SU-DHL-6 (cell line): Measurements from ENCODE around the gene HIF3A.

Source experiments
- H2AFZ ChIP-seq: fragments of 200-600 bp; sonication (generic); 2 replicates; pipeline ENCODE4 v1.6.1; 2014; ENCODE audit warnings: low read depth, mild to moderate bottlenecking, moderate library complexity, mixed read lengths, antibody characterized with exemption, low read length; ENCODE audit not compliant: severe bottlenecking
- H3F3A ChIP-seq: fragments of 200-600 bp; shearing (Covaris generic); 2 replicates; pipeline ENCODE4 v1.6.0; 2016; ENCODE audit warnings: antibody characterized with exemption, mild to moderate bottlenecking; ENCODE audit not compliant: insufficient read depth
- H3K27ac ChIP-seq: fragments of 200-600 bp; sonication (generic); 2 replicates; pipeline ENCODE4 v1.5.1; 2016; ENCODE audit warnings: low read depth, mild to moderate bottlenecking, low read length, moderate library complexity, mixed read lengths
- H3K27me3 ChIP-seq: fragments of 200-600 bp; sonication (generic), shearing (Covaris generic); 2 replicates; pipeline ENCODE4 v1.6.0; 2014; ENCODE audit warnings: mild to moderate bottlenecking, low read length
- H3K36me3 ChIP-seq: fragments of 200-600 bp; sonication (generic); 2 replicates; pipeline ENCODE4 v1.6.1; 2014; ENCODE audit warnings: mild to moderate bottlenecking, low read length, mixed read lengths
- H3K4me2 ChIP-seq: fragments of 300-600, 200-600 bp; shearing (Covaris generic), sonication (generic); 2 replicates; pipeline ENCODE4 v1.6.0; 2014; ENCODE audit warnings: low read length, low read depth, mild to moderate bottlenecking; ENCODE audit not compliant: poor library complexity, severe bottlenecking
- H3K4me3 ChIP-seq: fragments of 200-600 bp; sonication (generic); 2 replicates; pipeline ENCODE4 v1.5.1; 2014; ENCODE audit warnings: antibody characterized with exemption, low read length, mild to moderate bottlenecking, mixed read lengths; ENCODE audit not compliant: insufficient read depth, poor library complexity, severe bottlenecking
- H3K79me2 ChIP-seq: fragments of 200-600 bp; sonication (generic); 2 replicates; pipeline ENCODE4 v1.6.1; 2014; ENCODE audit warnings: mild to moderate bottlenecking, low read length, moderate library complexity; ENCODE audit not compliant: insufficient read depth
- H3K9ac ChIP-seq: fragments of 200-600 bp; sonication (generic); 2 replicates; pipeline ENCODE4 v1.7.0; 2014; ENCODE audit warnings: mild to moderate bottlenecking, low read length
- H3K9me2 ChIP-seq: fragments of 200-600 bp; sonication (generic); replicated peaks from 2 replicates; pipeline ENCODE4 v1.6.1; 2014; ENCODE audit warnings: low read length; ENCODE audit not compliant: insufficient read depth
- H3K9me3 ChIP-seq: fragments of 200-600 bp; sonication (generic); 2 replicates; pipeline ENCODE4 v1.6.1; 2014; ENCODE audit warnings: low read length, mixed read lengths; ENCODE audit not compliant: insufficient read depth
- H4K20me1 ChIP-seq: fragments of 200-600 bp; sonication (generic); 2 replicates; pipeline ENCODE4 v1.6.1; 2014; ENCODE audit warnings: low read depth, mild to moderate bottlenecking, antibody characterized with exemption, low read length, moderate library complexity, mixed read lengths
- EZH2phosphoT487 ChIP-seq: fragments of 200-600 bp; sonication (generic), shearing (Covaris generic); conservative IDR thresholded peaks from 2 replicates; pipeline ENCODE4 v1.6.1; 2018; ENCODE audit warnings: mild to moderate bottlenecking, antibody characterized with exemption, low read length, moderate library complexity, mixed read lengths
- TF ChIP-seq, protein P1 (sequence below): fragments of 200-600 bp; sonication (generic); IDR thresholded peaks from one replicate; pipeline ENCODE4 v1.5.1; 2017; ENCODE audit warnings: antibody characterized with exemption, mild to moderate bottlenecking, low read length, moderate library complexity; ENCODE audit not compliant: insufficient read depth, poor library complexity, severe bottlenecking

Gene HIF3A

DNA sequence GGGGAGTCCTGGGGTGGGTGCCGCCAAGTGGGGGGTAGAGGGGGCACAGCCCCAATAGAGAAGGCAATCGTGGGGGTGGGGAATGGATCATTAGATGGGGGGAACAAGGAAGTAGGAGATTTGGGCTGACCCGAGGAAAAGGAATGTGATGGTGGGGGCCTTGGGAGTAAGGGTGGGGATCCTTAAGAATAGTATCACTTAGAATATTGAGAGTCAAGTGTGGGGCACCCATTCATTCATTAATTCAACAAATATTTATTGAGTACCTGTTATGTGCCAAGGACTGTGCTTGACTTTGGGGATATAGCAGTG, 50.7 kb downstream of the HIF3A start:
- Histone ChIP-seq H3K9me3 (no peaks in the 10 kb centered on the region), H3K9me2 (no peaks in the 10 kb centered on the region), H3K36me3 (no peaks in the 10 kb centered on the region), H4K20me1 (no peaks in the 10 kb centered on the region), H3K27ac (peak overlapping the region; percentile 67), H3K4me3 (peak overlapping the region; percentile 83), H3K4me2 (peak overlapping the region; percentile 73), H3K27me3 (no peaks in the 10 kb centered on the region), H3F3A (peaks cover 3% of the 10 kb centered on the region; the same call in 1 of the 2 replicates), H3K79me2 (peaks cover 53% of the 10 kb centered on the region), H3K9ac (peak overlapping the region; percentile 96), H2AFZ (no peak overlapping the region)
- no peak for TF ChIP-seq EZH2phosphoT487
- TF ChIP-seq, protein P1, sequence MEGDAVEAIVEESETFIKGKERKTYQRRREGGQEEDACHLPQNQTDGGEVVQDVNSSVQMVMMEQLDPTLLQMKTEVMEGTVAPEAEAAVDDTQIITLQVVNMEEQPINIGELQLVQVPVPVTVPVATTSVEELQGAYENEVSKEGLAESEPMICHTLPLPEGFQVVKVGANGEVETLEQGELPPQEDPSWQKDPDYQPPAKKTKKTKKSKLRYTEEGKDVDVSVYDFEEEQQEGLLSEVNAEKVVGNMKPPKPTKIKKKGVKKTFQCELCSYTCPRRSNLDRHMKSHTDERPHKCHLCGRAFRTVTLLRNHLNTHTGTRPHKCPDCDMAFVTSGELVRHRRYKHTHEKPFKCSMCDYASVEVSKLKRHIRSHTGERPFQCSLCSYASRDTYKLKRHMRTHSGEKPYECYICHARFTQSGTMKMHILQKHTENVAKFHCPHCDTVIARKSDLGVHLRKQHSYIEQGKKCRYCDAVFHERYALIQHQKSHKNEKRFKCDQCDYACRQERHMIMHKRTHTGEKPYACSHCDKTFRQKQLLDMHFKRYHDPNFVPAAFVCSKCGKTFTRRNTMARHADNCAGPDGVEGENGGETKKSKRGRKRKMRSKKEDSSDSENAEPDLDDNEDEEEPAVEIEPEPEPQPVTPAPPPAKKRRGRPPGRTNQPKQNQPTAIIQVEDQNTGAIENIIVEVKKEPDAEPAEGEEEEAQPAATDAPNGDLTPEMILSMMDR, result no peak

DNA sequence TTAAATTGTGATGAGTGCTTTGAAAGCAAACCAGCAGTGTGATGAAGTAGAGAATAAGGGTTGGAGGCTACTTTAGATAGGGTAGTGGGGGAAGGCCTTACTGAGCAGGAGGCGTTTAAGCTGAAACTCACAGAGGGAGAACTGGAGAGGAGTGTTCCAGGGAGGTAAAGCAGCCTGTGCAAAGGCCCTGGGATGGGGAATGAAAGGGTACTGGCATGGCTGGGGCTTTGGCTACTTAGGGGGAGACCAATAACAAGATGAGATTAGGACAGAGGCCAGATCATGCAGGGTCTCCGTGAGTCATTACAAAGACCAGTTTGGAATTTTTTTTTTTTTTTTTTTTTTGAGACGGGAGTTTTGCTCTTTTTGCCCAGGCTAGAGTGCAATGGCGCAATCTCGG, 51.1 kb downstream of the HIF3A start:
- no peaks in the 10 kb centered on the region for H3K9me2 ChIP-seq
- H2AFZ ChIP-seq, result no peak overlapping the region
- no peaks in the 10 kb centered on the region for H3K27me3 ChIP-seq
- peak overlapping the region; percentile 73 for H3K4me2 ChIP-seq
- H3F3A ChIP-seq, result peaks cover 3% of the 10 kb centered on the region; the same call in 1 of the 2 replicates
- peaks cover 57% of the 10 kb centered on the region for H3K79me2 ChIP-seq
- TF ChIP-seq, protein P1, result no peak
- no peak for TF ChIP-seq EZH2phosphoT487
- H3K27ac ChIP-seq, result peak overlapping the region; percentile 67; the same call in 1 of the 2 replicates
- no peaks in the 10 kb centered on the region for H3K9me3 ChIP-seq
- peak overlapping the region; percentile 83 for H3K4me3 ChIP-seq
- H4K20me1 ChIP-seq, result no peaks in the 10 kb centered on the region
- H3K9ac ChIP-seq, result peak overlapping the region; percentile 96
- H3K36me3 ChIP-seq, result no peaks in the 10 kb centered on the region

DNA sequence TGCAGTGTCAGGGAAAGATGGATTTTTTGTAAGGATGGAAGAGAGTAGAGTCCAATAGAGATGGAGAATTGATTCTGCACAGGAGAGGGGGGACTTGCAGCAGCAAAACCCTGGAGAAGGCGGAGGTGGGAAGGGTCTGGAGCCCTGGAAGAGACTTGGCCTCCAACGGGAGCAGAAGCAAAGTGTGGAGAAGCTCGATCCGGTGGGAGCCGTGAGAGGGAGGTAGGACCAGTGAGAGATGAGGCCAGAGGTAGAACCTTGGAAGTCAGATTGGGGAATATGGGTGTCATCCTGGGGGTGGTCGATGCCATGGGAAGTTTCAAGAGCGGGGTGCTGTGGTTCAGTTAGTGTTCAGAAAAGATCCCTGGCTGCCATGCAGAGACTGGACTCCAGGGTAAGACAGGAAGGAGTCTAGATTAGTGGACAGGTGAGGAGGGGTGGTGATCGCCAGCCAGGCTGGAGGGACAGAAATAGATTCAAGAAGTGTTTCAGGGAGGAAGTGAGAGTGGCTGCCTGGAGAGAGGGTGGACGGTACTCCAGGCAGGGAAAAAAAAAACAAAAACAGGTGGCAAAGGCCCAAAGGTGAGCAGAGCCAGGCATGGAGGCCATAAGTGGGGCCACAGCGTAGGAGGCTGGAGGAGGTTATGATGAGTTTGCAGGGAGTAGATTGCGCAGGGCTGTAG, 52.6 kb downstream of the HIF3A start:
- TF ChIP-seq, protein P1, result no peak
- TF ChIP-seq EZH2phosphoT487, result no peak
- H3F3A ChIP-seq, result peaks cover 3% of the 10 kb centered on the region; the same call in 1 of the 2 replicates
- H3K27ac ChIP-seq, result peak overlapping the region; percentile 69
- no peak overlapping the region for H2AFZ ChIP-seq
- H3K36me3 ChIP-seq, result no peaks in the 10 kb centered on the region
- H3K9me3 ChIP-seq, result no peaks in the 10 kb centered on the region
- peak overlapping the region; percentile 42 for H3K4me3 ChIP-seq
- H3K9me2 ChIP-seq, result no peaks in the 10 kb centered on the region
- peaks cover 67% of the 10 kb centered on the region for H3K79me2 ChIP-seq
- H3K27me3 ChIP-seq, result no peaks in the 10 kb centered on the region
- H3K4me2 ChIP-seq, result peak overlapping the region; percentile 60
- H3K9ac ChIP-seq, result peak overlapping the region; percentile 50
- no peaks in the 10 kb centered on the region for H4K20me1 ChIP-seq
